GM21526 (cell line): Measurements from ENCODE around the gene CHST3.
"Not testable (repeated sequence)": the region's sequence is repeated elsewhere in the genome, so short reads cannot be mapped to it uniquely, and the experiment has no call there.

Experiments
- ATAC-seq: cut with Tn5 transposase; IDR thresholded peaks from one replicate; pipeline ENCODE4 v1.9.1; 2021; ENCODE audit warnings: moderate library complexity; ENCODE audit not compliant: unreplicated experiment, low FRiP score

Gene CHST3

DNA sequence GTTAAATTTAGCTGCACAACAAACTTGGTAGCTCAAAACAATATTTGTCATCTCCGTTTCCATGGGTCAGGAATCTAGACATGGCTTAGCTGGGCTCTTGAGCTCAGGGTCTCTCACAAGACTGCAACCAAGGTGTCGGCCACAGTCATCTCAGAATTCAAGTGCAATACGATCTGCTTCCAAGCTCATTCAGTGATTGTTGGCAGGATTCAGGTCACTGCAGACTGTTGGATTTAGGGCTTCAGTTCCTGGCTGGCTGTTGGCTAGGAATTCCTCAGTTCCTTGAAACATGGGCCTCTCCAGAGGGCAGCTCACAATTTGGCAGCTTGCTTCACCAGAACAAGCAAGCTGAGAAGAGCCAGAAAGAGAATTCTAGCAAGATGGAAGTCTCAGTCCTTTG is 17.5 kb upstream of the CHST3 start:
- ATAC-seq: no peak

GRCh38 chr10:71948496-71949067 is 15.6 kb upstream of the CHST3 start:
- no peak for ATAC-seq

DNA sequence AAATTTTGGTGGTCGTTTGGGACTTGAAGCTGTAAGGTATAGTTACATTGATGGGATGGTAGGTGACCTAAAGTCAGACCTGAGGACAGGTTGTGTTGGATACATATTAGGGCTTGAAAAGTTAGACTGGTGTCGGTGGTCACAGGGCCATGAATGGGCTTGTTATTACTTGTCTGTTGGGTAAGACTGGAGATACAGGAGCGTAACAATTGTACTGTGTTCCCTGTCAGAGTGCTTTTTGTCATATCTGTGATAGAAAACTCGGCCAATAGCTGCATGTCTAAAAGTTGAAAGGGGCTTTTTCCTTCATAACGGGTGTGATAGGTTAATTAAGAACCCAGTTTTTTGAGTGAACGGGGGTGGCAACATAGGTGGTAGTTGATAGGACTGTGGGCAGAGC is 13.5 kb upstream of the CHST3 start:
- ATAC-seq: no peak

- no peak for ATAC-seq
Observed at GRCh38 chr10:71952745-71953144, 11.4 kb upstream of the CHST3 start.

GRCh38 chr10:71957546-71958275 is 6.5 kb upstream of the CHST3 start:
- ATAC-seq: no peak

DNA sequence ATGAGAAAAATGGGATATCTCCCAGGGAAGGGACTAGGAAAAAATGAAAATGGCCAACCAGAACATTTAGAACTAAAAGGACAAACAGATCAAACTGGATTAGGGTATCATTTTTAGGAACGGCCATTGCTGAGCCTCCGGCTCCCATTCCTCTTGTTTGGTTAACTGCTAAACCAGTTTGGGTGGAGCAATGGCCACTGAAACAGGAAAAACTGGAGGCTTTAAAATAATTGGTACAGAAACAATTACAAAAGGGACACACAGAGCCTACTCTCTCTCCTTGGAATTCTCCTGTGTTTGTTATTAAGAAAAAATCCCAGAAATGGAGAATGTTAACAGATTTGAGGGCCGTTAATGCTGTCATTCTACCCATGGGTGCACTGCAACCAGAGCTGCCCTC is 4.7 kb upstream of the CHST3 start:
- ATAC-seq: no peak

GRCh38 chr10:71961831-71962230 is 2.4 kb upstream of the CHST3 start:
- no peak for ATAC-seq

- no peak for ATAC-seq
Observed at GRCh38 chr10:71962901-71963300, 1.3 kb upstream of the CHST3 start.

GRCh38 chr10:71963351-71964097 is 671 bp upstream of the CHST3 start:
- no peak for ATAC-seq

DNA sequence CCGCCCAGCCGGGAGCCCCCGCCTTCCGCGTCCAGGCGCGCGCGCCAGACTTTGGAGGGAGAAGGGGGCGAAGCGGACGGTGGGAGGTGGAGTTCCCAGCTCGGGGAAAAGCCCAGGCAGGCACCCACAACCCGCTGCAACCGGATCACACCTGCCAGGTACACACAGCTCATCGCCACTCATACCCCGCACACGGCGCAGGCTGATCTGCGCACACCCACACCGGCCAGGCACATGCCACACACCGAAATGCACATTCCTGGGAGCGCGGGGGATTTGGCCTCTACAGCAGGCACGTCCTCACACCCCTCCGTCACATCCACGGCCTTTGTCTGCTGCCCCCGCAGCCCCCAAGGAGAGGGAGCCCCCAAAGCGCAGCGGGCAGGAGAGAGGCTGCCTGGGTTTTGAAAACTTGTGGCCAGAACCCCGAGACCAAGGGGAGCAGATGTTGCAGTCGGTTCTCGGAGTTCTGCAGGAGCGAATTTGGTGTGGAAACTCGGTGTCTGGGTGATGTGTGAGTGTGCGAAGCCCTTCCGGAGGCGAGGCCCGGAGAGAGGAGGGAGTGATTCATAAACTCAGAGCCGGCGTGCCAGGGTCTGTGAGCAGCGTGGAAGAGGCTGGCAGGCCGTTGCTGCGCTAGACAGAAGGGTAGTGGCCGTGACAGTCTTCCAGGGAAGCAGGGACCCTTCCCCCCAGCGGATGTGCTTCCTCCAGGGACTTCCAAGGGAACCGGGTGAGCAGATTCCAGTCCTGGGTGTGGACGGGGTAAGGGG is 734 bp downstream of the CHST3 start:
- no peak for ATAC-seq

DNA sequence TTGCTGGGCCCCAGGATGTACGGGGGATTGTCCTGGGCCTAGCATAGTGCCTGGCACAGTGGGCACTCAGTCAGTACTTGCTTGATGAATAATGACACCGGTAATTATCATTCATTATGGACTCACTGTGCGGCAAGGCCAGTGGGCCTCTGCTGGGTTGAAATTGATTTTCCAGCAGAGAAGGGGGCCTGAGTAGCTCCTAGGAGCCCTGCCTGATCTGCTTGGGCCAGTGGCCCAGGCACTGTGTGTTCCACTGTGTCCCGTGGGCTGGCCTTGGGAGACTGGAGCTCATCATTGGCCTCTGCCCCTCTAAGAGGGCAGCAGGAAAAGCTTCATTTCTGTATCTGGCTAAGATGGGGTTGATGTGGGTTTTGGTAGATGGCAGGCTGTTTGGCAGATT is 1.4 kb downstream of the CHST3 start:
- ATAC-seq: no peak

GRCh38 chr10:71966046-71967004 is 2.1 kb downstream of the CHST3 start:
- no peak for ATAC-seq

GRCh38 chr10:71967958-71968357 is 3.8 kb downstream of the CHST3 start:
- ATAC-seq: not testable (repeated sequence)

DNA sequence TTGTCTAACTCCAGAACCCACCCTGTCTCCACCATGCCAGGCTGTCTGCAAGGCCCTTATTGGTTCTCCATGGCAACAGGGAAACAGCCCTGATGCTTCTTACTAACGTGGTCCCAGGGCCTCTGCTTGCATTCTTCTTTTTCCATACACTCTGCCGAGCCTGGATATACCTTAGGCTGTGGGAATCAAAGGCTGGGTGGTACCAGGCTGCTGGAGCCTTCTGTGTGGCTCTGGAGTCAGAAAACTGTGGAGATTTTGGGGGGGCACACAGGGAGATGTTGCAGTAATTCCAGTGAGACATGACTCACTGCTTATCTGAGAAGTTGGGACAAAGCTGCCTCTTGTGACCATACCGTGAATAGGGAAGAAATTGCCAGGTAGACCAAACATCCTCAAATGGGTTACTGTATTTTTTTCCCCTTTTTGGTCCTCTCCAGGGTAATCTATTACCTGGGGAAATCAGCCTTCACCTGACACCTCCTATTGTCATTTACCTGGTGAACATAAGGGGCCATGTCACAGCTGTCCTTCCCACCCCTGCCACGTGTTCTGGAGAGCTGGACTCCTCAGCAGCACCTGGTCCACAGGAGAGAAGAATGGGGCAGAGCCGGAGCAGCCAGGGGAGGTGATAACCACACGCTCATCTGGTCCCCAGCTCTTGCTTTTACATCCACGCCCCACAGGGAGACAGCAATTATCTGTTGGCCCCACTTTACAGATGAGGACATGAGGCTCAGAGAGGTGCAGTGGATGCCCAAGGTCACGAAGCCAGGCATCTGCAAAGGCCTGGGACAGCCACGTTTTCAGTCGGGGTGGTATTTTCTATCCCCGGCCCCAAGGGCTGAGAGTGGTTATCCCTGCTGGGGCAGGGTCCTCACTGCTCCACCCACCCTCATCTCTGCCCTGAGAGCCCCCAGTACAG is 4.6 kb downstream of the CHST3 start:
- ATAC-seq: no peak

DNA sequence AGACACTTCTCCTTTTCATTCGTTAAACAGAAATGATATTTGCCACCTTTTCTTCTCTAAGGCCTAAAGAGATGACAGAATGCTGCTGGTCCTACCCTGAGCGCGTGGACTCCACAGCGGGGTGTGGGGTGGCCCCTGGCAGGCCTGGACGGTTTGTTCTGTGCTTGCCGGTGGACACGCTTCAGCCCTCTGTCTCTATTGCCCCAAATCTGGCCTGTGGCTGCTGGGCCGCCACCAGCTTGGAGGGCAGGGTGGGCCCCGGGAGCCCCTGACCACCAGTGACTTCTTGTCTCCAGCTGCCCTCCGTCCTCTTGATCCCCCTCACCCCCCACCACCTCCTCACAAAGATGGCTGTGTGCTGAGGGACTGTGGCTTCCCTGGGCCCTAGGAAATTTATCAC is 5.7 kb downstream of the CHST3 start:
- ATAC-seq: no peak

GRCh38 chr10:71970331-71970730 is 6.1 kb downstream of the CHST3 start:
- no peak for ATAC-seq

DNA sequence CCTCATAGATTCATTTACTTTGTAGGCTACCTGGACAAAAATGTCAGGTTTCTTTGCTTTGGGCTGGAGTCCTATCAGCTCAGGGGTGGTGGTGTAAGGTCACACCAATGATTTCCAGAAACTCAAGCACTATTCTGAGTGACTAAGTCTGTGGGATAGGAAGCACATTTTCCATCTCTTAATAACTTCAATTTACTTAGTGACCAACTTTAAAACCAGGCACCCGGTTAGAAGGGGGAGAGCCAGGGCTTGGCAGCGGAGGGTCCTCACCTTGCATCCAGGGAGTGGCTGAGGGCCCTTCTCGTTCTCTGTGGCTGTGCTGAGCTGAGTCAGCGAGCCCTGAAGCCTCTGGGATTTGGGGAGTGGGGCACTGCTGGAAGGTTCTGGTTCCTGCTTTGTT is 6.7 kb downstream of the CHST3 start:
- ATAC-seq: no peak

GRCh38 chr10:71971311-71971731 is 7.1 kb downstream of the CHST3 start:
- ATAC-seq: no peak
